ENCODE results near the gene SORCS2. TPM values are rescaled to one million over a fixed set of nuclear protein-coding genes. Genes with fewer than 3 reads are reported as not detected.

Gene SORCS2
- polyA plus RNA-seq, 3 donors = 0.46 to 0.55 TPM; not detected in 1

DNA sequence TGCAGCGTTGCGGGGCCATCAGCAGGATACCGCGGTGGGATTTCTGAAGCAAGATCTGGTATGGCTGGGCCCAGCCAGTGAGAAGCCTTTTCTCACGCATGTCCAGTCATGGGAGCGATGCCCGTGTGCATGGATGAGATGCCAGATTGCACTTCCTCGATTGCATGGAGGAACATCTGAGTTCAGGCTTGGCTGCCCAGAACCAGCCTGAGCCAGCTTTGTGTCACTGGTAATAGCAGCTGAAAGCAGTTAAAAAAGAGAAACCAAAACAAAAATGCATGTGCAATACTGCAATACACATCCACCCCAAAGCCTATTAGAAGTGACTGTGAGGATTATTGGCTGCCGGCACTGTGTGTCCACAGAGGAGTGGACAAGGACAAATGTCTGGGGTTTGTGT is 183.1 kb downstream of the SORCS2 start:
- DNase-seq = no peak
- H3K27ac ChIP-seq (ENCODE audit: low read depth in 1 of 2, low read length in 2 of 2) = no peak overlapping the region
- H3K9me3 ChIP-seq (replicated peaks in 1 of 2; ENCODE audit: control insufficient read depth in 1 of 2, insufficient read depth in 1 of 2, low read length in 2 of 2) = peaks cover 10 to 11% of the 10 kb centered on the region in 2 donors
- Mint-ChIP-seq H3K36me3 (no peaks in the 10 kb centered on the region), H3K4me1 (no peaks in the 10 kb centered on the region), H3K27me3 (ENCODE audit: low read depth in 3 of 3) (peaks cover 18 to 24% (median 21%) of the 10 kb centered on the region in 3 donors), H3K4me3 (no peak overlapping the region), H3K9me3 (peaks cover 4 to 20% (median 15%) of the 10 kb centered on the region in 7 donors), H3K27ac (no peak overlapping the region)
- no peaks in the 10 kb centered on the region for H3K4me1 ChIP-seq (ENCODE audit: control insufficient read depth in 1 of 2, insufficient read depth in 2 of 2, low read length in 2 of 2)
- no peaks in the 10 kb centered on the region for H3K79me2 ChIP-seq (ENCODE audit: insufficient read depth, low read length)
- H3K4me3 ChIP-seq (replicated peaks in 1 of 3; ENCODE audit: low read depth in 2 of 3, low read length in 3 of 3) = no peak overlapping the region
- no peak overlapping the region for H3K9ac ChIP-seq (ENCODE audit: insufficient read depth, low read length, poor library complexity, severe bottlenecking)
- TF ChIP-seq CTCF (IDR thresholded peaks at IDR 0.05) = no peak
- peaks cover 0 to 9% of the 10 kb centered on the region in 2 donors for H3K27me3 ChIP-seq (ENCODE audit: control insufficient read depth in 2 of 2, insufficient read depth in 2 of 2, low read length in 2 of 2)
- H3K4me2 ChIP-seq (replicated peaks; ENCODE audit: extremely low read depth, low read length, poor library complexity, severe bottlenecking) = no peak overlapping the region
- no peaks in the 10 kb centered on the region for H4K20me1 ChIP-seq (ENCODE audit: insufficient read depth, low read length)
- no peaks in the 10 kb centered on the region for H3K36me3 ChIP-seq (replicated peaks in 1 of 2; ENCODE audit: control insufficient read depth in 1 of 2, insufficient read depth in 2 of 2, low read length in 2 of 2)
- intact Hi-C loops (cut with micrococcal nuclease) = no loop called here
- WGBS (ENCODE audit: insufficient coverage) = 58% methylated on average over 5 of the region's 9 CpGs
- H2AFZ ChIP-seq (ENCODE audit: insufficient read depth, low read depth, low read length, poor library complexity, severe bottlenecking) = no peak overlapping the region

DNA sequence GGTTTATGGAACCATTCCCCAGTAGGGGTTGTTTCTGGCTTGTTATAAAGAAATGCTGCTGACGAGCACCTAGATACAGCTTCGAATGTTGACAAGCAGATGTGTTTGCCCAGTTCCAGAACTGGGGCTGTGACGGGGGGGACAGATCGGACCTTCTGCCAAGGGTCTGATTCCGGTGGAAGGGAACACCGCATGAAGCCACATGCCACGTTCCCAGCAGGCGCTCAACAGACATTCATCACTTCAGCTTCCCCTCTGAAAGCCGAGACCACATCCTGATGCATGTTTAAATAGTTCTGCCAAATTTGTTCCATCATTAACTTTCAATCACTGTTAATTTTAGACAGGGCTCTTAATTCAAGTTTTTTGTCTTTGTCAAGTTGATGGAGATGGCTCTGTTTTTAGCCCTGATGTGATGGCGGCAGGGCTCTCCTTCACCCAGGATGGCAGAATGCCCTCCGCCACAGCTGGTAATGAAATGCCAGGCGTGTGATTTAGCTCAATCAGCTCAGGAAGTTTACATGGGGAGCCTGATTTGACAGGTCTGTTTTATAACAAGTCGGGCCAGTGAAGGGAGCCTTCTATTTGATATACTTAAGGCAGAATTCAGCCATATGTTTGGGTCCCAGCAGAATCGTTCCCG is 185.0 kb downstream of the SORCS2 start:
- Mint-ChIP-seq H3K36me3 (no peaks in the 10 kb centered on the region), H3K9me3 (peaks cover 4 to 21% (median 15%) of the 10 kb centered on the region in 7 donors), H3K4me3 (no peak overlapping the region), H3K4me1 (no peaks in the 10 kb centered on the region), H3K27me3 (ENCODE audit: low read depth in 3 of 3) (peaks cover 17 to 24% (median 18%) of the 10 kb centered on the region in 3 donors), H3K27ac (no peak overlapping the region)
- DNase-seq = no peak
- Histone ChIP-seq H3K4me1 (ENCODE audit: control insufficient read depth in 1 of 2, insufficient read depth in 2 of 2, low read length in 2 of 2) (no peaks in the 10 kb centered on the region), H2AFZ (ENCODE audit: insufficient read depth, low read depth, low read length, poor library complexity, severe bottlenecking) (no peak overlapping the region), H3K9ac (ENCODE audit: insufficient read depth, low read length, poor library complexity, severe bottlenecking) (no peak overlapping the region), H3K4me3 (replicated peaks in 1 of 3; ENCODE audit: low read depth in 2 of 3, low read length in 3 of 3) (no peak overlapping the region), H3K9me3 (replicated peaks in 1 of 2; ENCODE audit: control insufficient read depth in 1 of 2, insufficient read depth in 1 of 2, low read length in 2 of 2) (peaks cover 10 to 11% of the 10 kb centered on the region in 2 donors), H3K27me3 (ENCODE audit: control insufficient read depth in 2 of 2, insufficient read depth in 2 of 2, low read length in 2 of 2) (peaks cover 0 to 9% of the 10 kb centered on the region in 2 donors), H3K79me2 (ENCODE audit: insufficient read depth, low read length) (no peaks in the 10 kb centered on the region), H4K20me1 (ENCODE audit: insufficient read depth, low read length) (no peaks in the 10 kb centered on the region), H3K4me2 (replicated peaks; ENCODE audit: extremely low read depth, low read length, poor library complexity, severe bottlenecking) (no peak overlapping the region), H3K27ac (ENCODE audit: low read depth in 1 of 2, low read length in 2 of 2) (no peak overlapping the region), H3K36me3 (replicated peaks in 1 of 2; ENCODE audit: control insufficient read depth in 1 of 2, insufficient read depth in 2 of 2, low read length in 2 of 2) (no peaks in the 10 kb centered on the region)
- WGBS (ENCODE audit: insufficient coverage) = 6% methylated on average over 12 of the region's 15 CpGs
- intact Hi-C loops (cut with micrococcal nuclease) = no loop called here
- no peak for TF ChIP-seq CTCF (IDR thresholded peaks at IDR 0.05)

Data from CD14-positive monocyte (primary cell).